PC-9 (cell line): Measurements from ENCODE around the gene BEND6. TPM values are rescaled to one million over a fixed set of nuclear protein-coding genes. Genes with fewer than 3 reads are reported as not detected.
"Not testable (repeated sequence)": the region's sequence is repeated elsewhere in the genome, so short reads cannot be mapped to it uniquely, and the experiment has no call there.

Experiments used
- BruUV-seq: library from RNA; stranded (reverse); fragments of 400-500 nt; replicated peaks from 2 replicates; lab custom pipeline; 2021; lab: Mats Ljungman, UMichigan
- CTCF ChIA-PET: fragments of 300-600 bp; sonication (Branson Sonifier 250); formaldehyde crosslinking; loops from one replicate; lab custom pipeline; 2022; ENCODE audit warnings: antibody characterized with exemption; lab: Charles Lee
- POLR2A ChIA-PET: fragments of 300-600 bp; sonication (Branson Sonifier 250); formaldehyde crosslinking; loops from one replicate; lab custom pipeline; 2022; ENCODE audit warnings: antibody characterized with exemption; ENCODE audit not compliant: unreplicated experiment; lab: Charles Lee
- DNase-seq, 2 experiments: peaks; one replicate each; pipeline versions ENCODE4 v3.0.0 to v3.0.0-alpha.2; 2015 to 2022; ENCODE audit warnings: mixed read lengths in 1 of 2
- H2AFZ ChIP-seq: fragments of 200-600 bp; sonication (generic); 2 replicates; pipeline ENCODE4 v1.8.1; 2017; ENCODE audit warnings: antibody characterized with exemption
- H3F3A ChIP-seq: fragments of 200-600 bp; sonication (generic); 2 replicates; pipeline ENCODE4 v1.8.1; 2017; ENCODE audit warnings: antibody characterized with exemption, mild to moderate bottlenecking, low read depth; ENCODE audit not compliant: insufficient read depth
- H3K27ac ChIP-seq: fragments of 200-600 bp; sonication (generic); 2 replicates; pipeline ENCODE4 v1.6.1; 2016; ENCODE audit warnings: mixed run types
- H3K27me3 ChIP-seq: fragments of 200-600 bp; sonication (generic); 2 replicates; pipeline ENCODE4 v1.6.1; 2016; ENCODE audit warnings: low read depth, mixed run types; ENCODE audit not compliant: insufficient read depth
- H3K36me3 ChIP-seq: fragments of 200-600 bp; sonication (generic); 2 replicates; pipeline ENCODE4 v1.6.1; 2016; ENCODE audit warnings: low read depth, mixed run types
- H3K4me1 ChIP-seq: fragments of 200-600 bp; sonication (generic); replicated peaks from 2 replicates; pipeline ENCODE4 v1.6.1; 2016; ENCODE audit warnings: mixed run types; ENCODE audit not compliant: insufficient read depth
- H3K4me2 ChIP-seq: fragments of 200-600 bp; sonication (generic); 2 replicates; pipeline ENCODE4 v1.6.1; 2017; ENCODE audit warnings: mixed run types
- H3K4me3 ChIP-seq: fragments of 200-600 bp; sonication (generic); 2 replicates; pipeline ENCODE4 v1.6.1; 2016; ENCODE audit warnings: mixed run types
- H3K79me2 ChIP-seq: fragments of 200-600 bp; sonication (generic); 2 replicates; pipeline ENCODE4 v1.6.1; 2017; ENCODE audit warnings: low read depth, mixed run types
- H3K9me2 ChIP-seq: fragments of 200-600 bp; sonication (generic); 2 replicates; pipeline ENCODE4 v1.8.1; 2017; ENCODE audit warnings: mild to moderate bottlenecking; ENCODE audit not compliant: insufficient read depth
- H3K9me3 ChIP-seq: fragments of 200-600 bp; sonication (generic); 2 replicates; pipeline ENCODE4 v1.8.1; 2016; ENCODE audit warnings: low read depth; ENCODE audit not compliant: insufficient read depth
- H4K20me1 ChIP-seq: fragments of 200-600 bp; sonication (generic); 2 replicates; pipeline ENCODE4 v1.8.1; 2017; ENCODE audit not compliant: insufficient read depth
- CTCF ChIP-seq: fragments of 200-600 bp; sonication (generic); conservative IDR thresholded peaks from 2 replicates; pipeline ENCODE4 v1.6.1; 2017; ENCODE audit warnings: mixed run types, antibody characterized with exemption, mild to moderate bottlenecking, moderate library complexity
- EZH2 ChIP-seq: fragments of 200-600 bp; sonication (generic); IDR thresholded peaks from 2 replicates; pipeline ENCODE4 v1.8.0; 2017; ENCODE audit warnings: antibody characterized with exemption, low read depth
- intact Hi-C: fragments of 100-400 bp; cut with micrococcal nuclease; formaldehyde crosslinking; loops from one replicate; pipeline ENCODE4 v1.10.0; 2022; ENCODE audit not compliant: unreplicated experiment
- total RNA-seq: library from RNA; stranded (reverse); gene quantifications from 2 replicates; pipeline ENCODE4 v1.2.3, GENCODE V29; 2021

The BEND6 gene
- total RNA-seq, 1 experiment from 2014 or later, result 5.7 TPM

DNA sequence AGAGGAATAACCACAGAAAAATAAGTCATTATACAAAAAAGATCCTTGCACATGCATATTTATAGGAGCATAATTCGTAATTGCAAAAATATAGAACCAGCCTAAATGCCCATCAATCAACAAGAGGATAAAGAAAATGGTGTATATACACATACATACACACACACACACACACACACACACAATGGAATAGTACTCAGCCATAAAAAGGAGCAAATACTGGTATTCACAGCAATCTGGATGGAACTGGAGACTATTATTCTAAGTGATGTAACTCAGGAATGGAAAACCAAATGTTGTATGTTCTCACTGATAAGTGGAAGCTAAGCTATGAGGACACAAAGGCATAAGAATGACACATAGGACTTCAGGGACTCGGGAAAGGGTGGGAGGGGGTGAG lies 89.7 kb downstream of the BEND6 start:
- Histone ChIP-seq H3K27me3 (no peaks in the 10 kb centered on the region), H3K4me2 (no peak overlapping the region), H3K9me2 (no peaks in the 10 kb centered on the region), H3K9me3 (no peaks in the 10 kb centered on the region), H3F3A (no peaks in the 10 kb centered on the region), H3K27ac (no peak overlapping the region), H3K4me3 (no peak overlapping the region), H3K36me3 (0 out of 2 replicates have a peak, but pooled peaks cover 5% of the 10 kb centered on the region), H3K79me2 (peaks cover 16% of the 10 kb centered on the region), H4K20me1 (no peaks in the 10 kb centered on the region), H2AFZ (no peak overlapping the region), H3K4me1 (peaks cover 6% of the 10 kb centered on the region; the same call in 1 of the 2 replicates)
- DNase-seq, result no peak
- ChIA-PET CTCF (no interaction called here), POLR2A (no interaction called here)
- no peak for TF ChIP-seq CTCF
- TF ChIP-seq EZH2, result no peak
- intact Hi-C loops, result no loop called here
- BruUV-seq, result no TSS peak

DNA sequence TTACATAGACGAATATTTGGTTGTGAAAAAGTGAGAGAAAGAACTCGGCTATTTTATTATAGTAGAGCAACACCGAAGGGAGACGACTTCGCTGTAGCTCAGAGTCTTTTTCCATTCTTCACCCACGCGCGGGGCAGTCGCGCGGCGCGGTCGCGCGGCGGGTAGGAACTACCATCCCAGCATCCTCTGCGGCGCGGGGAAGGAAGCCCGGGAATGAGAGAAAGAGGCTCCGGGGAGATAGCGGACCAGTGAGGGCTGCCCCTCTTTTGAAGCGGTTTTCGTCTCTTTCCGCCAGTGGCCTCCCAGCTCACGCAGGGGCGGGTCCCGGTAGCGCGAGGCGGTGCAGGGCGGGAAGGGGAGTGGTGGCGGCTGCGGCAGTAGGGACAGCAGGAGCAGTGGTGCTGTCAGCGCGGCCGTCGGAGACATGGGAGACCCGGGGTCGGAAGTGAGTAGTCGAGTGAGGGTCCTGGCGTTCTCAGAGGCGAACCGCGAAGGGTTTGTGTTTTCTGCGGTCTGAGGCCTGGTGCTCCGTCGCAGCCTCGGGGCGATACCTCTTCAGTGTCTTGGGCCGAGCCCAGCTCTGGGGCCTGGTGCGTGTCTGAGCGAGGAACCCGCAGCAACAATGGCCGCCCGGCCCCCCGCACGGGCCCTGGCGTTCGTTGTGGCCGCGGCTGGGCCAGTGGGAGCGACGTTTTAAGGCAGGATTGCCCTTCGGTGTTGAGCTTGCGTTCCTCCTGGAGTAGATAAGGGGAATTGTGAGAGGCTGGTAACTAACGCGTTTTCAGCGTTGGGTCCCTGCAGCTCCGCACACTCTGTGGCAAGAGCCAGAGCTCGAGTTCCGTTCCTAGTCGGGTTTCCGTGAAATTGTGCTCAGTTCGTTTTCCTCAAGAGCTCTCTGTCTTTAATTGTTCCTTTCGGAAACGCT lies 91.7 kb downstream of the BEND6 start, which contains the start of gene KIAA1586:
Gene KIAA1586 (plus strand): TSS at position 362 of the 925 bp plus-strand sequence. CDS start 63 bp downstream, at position 425.
- 0 out of 2 replicates have a peak, but pooled peaks cover 13% of the 10 kb centered on the region for H3K36me3 ChIP-seq
- POLR2A ChIA-PET, H4K20me1 ChIP-seq, CTCF ChIA-PET, H3K27me3 ChIP-seq, H3F3A ChIP-seq, H3K27ac ChIP-seq, H3K4me1 ChIP-seq, intact Hi-C loops, H3K9me2 ChIP-seq, H3K9me3 ChIP-seq: not testable (repeated sequence)
- peak; percentile 78 to 86 for DNase-seq
- peaks cover 22% of the 10 kb centered on the region for H3K79me2 ChIP-seq
- TSS peak; percentile 29 for BruUV-seq
- H2AFZ ChIP-seq, result peak within 1 kb of the TSS; percentile 92
- H3K4me3 ChIP-seq, result peak within 1 kb of the TSS; percentile 61
- H3K4me2 ChIP-seq, result peak within 1 kb of the TSS; percentile 83

DNA sequence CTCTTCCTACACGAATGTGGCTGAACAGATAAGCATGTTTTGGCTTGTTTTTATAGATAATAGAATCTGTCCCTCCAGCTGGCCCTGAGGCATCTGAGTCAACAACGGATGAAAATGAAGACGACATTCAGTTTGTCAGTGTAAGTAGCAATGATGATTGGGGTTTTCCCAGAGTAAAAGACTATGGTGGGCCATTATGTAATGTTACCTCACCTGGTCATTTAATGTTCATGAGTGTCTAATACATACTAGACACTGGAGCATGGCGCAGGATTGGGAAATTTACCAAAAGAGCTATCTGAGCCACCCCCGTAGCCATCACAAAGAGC lies 92.3 kb downstream of the BEND6 start:
- H2AFZ ChIP-seq, H3K9me2 ChIP-seq, H3K4me1 ChIP-seq, H3K9me3 ChIP-seq, POLR2A ChIA-PET, intact Hi-C loops, H3K4me2 ChIP-seq, H3F3A ChIP-seq, DNase-seq, H3K27me3 ChIP-seq, CTCF ChIA-PET, H3K4me3 ChIP-seq, H4K20me1 ChIP-seq, H3K27ac ChIP-seq, BruUV-seq: not testable (repeated sequence)
- Histone ChIP-seq H3K36me3 (0 out of 2 replicates have a peak, but pooled peaks cover 14% of the 10 kb centered on the region), H3K79me2 (peaks cover 22% of the 10 kb centered on the region)

- H3K27ac ChIP-seq, BruUV-seq, H3K9me2 ChIP-seq, H3K4me1 ChIP-seq, DNase-seq, POLR2A ChIA-PET, H3F3A ChIP-seq, H3K9me3 ChIP-seq, intact Hi-C loops, H2AFZ ChIP-seq, CTCF ChIA-PET, H4K20me1 ChIP-seq, H3K27me3 ChIP-seq, H3K4me3 ChIP-seq: not testable (repeated sequence)
- Histone ChIP-seq H3K36me3 (peaks cover 19% of the 10 kb centered on the region; the same call in 1 of the 2 replicates), H3K4me2 (peak overlapping the region; percentile 26), H3K79me2 (peaks cover 22% of the 10 kb centered on the region)
These were observed 93.0 kb downstream of the BEND6 start for GRCh38 chr6:57047859-57048258.
